ENCODE data around the gene REPS2.
"Not testable (repeated sequence)": the region's sequence is repeated elsewhere in the genome, so short reads cannot be mapped to it uniquely, and the experiment has no call there.

REPS2 gene

DNA sequence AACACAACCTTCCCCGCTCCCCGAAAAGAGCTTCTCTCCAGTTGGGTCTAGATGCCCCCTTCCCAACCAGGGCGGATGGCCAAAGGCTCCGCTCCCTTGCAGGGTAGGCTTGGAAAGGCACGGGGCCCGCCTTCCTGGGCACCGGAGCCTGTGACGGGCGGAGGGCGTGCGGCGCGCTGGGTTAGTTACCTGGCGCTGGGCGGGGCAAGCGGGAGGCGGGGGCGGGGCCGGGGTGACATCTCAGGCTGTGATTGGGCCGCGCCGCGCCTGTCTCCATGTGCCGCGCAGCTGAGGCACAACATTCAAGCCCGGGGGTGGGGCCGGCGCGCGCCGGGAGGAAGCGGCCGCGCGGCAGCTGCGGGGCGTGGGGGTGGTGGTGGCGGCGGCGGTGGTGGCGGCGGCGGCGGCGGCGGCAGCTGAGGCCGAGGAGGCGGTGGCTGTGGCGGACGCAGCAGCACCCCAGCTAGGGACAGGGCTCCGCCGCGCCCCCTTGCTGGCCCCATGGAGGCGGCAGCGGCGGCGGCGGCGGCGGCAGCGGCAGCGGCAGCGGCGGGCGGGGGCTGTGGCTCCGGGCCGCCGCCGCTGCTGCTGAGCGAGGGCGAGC, at the start of gene REPS2:
Gene REPS2, plus strand, starts transcription at position 298 of the 604 bp plus-strand sequence. Its CDS starts 204 bp downstream, at position 502.
- DNase-seq (ENCODE audit: low spot score): peak; percentile 79

DNA sequence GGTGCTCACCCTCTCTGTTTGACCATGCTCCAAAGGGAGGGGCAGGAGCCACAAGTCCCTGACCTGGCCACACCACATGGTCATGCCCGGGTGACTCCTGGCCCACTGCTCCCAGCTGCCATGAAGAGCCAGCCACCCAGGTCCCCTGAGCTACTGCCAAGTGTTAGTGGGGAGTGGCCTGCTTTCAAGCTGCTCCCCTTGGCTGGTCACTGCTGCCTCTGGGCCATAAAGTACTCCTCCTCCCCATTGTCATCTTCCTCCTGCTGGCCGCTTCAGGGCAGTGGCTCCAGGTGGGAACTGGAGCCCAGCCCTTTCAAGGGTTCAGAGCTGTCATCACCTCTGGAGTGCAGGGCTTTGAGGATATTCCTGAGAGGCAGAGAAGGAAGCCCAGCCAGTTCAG, 49.0 kb upstream of the REPS2 start:
- no peak for DNase-seq (ENCODE audit: low spot score)

DNA sequence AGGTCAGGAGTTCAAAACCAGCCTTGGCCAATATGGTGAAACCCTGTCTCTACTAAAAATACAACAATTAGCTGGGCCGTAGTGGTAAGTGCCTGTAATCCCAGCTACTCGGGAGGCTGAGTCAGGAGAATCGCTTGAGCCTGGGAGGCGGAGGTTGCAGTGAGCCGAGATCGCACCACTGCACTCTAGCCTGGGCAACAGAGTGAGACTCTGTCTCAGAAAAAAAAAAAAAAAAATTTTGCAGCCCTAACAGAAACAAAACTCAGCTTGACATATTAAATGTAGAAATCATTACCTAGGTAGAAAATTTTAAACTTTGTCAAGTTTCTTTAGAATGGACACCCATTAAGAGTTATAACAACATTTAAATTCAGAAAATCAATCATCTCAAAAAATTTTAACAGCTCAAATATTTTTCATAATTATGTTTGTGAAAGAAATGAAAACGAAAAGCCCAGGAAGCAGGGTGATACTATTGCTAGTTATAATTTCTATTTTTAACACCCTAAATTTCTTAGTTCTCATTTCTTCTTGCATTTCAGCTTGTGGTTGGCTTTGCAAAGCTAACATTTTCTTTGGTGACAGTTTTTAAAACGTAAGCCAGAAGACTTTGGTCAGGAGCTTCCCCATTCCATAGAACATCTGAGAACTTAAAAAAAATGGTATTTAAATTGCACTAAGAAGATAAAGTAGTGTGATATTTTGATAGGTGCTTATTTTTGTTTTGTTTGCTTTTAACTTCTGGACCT, 43.0 kb upstream of the REPS2 start:
- DNase-seq (ENCODE audit: low spot score): no peak

- DNase-seq (ENCODE audit: low spot score): no peak
Observed at GRCh38 chrX:16910376-16910775, 36.1 kb upstream of the REPS2 start.

GRCh38 chrX:16914058-16914457, 32.4 kb upstream of the REPS2 start:
- DNase-seq (ENCODE audit: low spot score): no peak

- no peak for DNase-seq (ENCODE audit: low spot score)
Observed at GRCh38 chrX:16916561-16916960, 29.9 kb upstream of the REPS2 start.

GRCh38 chrX:16917120-16917519, 29.3 kb upstream of the REPS2 start:
- DNase-seq (ENCODE audit: low spot score): no peak

DNA sequence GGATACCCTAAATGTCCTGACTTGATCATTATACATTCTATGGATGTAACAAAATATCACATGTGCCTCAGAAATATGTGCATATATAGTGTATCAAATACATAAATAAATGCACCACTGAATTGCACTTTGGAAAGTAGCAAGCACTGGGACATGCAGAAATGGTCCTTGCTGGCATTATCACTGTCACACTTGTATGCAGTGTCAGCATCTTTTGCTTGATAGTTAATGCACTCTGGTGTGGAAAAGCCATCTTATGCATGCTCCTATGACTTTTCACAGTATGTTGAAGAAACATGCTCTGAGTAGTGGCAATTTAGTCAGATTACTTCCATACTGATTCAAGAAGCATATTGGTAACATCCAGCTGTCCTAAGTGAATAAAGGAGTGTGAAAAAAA, 27.5 kb upstream of the REPS2 start:
- DNase-seq (ENCODE audit: low spot score): no peak

DNA sequence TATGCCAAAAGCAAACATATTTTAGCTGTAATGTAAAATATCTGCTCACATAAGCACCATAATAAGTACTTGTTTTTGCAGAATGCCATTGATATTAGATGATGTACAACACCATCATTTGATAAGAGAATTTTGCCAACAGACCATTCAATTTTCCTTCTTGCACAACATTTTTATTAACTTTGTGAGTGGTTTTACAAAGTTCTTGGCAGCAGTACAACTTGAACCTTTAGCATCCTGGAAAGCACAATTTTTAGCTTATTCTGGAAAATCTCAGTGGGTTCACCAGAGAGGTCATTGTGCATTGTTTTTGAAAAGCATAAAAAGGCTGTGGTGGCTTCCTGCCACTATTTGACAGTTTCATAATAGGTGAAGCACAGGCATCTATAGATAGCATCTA, 26.4 kb upstream of the REPS2 start:
- DNase-seq (ENCODE audit: low spot score): no peak

- DNase-seq (ENCODE audit: low spot score): no peak
Observed at GRCh38 chrX:16923157-16923556, 23.3 kb upstream of the REPS2 start.

- no peak for DNase-seq (ENCODE audit: low spot score)
Observed at GRCh38 chrX:16924631-16925480, 21.6 kb upstream of the REPS2 start.

DNA sequence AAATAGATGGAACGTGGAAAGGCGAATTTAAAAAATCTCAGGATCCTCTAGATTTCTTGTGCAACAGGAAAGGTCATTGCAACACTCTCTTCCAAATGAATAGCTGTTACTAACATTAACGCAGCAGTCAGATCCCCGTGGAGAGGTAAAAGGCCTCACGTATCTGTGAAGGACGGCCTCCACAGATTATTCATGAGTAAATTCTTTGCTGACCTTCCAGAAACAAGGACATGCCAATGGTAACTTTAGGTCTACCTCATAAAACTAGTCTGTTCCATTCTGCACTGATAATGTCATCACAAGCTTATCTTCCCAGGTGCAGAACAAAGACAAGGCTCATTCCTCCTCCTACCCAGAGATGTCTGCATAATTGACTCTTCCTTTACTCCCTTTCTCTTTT, 16.1 kb upstream of the REPS2 start:
- DNase-seq (ENCODE audit: low spot score): no peak

- no peak for DNase-seq (ENCODE audit: low spot score)
Observed at GRCh38 chrX:16931371-16931770, 15.1 kb upstream of the REPS2 start.

DNA sequence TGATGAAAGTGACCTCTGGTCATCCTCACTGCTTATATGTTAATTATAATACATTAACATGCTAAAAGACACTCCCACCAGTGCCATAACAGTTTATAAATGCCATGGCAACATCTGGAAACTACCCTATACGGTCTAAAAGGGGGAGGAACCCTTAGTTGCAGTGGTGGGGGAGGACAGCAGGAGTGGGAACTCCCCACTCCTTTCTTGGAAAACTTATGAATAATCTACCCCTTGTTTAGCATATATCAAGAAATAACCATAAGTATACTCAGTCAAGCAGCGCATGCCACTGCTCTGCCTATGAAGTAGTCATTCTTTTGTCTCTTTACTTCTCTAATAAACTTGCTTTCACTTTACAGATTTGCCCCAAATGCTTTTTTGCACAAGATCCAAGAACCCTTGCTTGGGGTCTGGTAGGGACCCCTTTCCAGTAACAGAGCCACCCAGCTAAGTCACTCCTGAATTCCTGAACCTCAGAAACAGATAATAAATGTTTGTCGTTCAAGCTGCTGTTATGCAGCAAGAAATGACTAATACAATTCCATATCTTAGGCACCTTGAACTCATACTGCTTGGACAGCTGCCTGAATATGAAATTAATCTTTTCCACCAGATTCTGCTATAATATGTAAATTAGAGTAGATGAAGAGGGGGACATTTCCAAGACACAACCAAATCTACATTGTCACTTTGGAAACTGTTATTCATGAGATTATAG, 14.4 kb upstream of the REPS2 start:
- DNase-seq (ENCODE audit: low spot score): no peak

- no peak for DNase-seq (ENCODE audit: low spot score)
Observed at GRCh38 chrX:16934185-16934584, 12.3 kb upstream of the REPS2 start.

DNA sequence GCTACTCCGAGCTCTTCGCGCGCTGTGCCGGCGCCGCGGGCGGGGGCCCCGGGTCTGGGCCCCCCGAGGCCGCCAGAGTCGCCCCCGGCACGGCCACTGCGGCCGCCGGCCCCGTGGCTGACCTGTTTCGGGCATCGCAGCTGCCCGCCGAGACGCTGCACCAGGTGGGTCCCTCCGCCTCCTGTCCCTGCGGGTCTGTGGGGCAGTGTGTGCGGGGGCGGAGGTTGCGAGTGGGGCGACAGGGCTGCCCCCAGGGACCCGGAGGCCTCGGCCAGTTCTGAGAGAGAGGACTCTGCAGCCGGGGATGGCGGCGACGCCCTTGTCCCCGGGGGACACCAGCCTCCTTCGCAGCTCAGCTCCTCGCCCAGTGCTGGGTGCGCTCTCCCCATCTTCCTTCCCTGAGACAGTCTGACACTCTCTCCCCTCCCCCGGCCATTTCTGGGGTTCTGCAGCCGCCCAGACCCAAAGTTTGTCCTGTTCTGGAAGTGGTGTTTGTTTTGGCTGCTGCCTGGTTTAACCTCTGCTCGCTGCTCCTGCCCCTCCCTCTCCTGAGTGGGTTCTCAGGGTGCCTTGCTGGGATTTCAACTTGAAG, 609 bp downstream of the REPS2 start:
- DNase-seq (ENCODE audit: low spot score): no peak

DNA sequence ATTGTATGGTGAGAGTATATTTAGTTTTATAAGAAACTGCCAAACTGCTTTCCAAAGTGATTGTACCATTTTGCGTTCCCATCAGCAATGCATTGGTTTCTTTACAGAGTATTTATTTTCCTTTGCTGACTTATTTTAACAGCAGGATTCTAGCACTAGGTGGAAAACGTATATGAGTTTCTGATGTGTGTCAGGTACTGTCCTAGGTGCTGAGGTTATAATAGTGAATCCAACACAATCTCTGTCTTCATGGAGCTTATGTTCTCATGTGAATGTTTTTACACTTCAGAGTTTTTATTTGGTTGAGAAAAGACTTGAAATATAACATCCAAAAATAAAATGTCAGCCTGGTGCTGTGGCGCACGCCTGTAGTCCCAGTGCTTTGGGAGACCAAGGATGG, 4.0 kb downstream of the REPS2 start:
- no peak for DNase-seq (ENCODE audit: low spot score)

GRCh38 chrX:16953606-16954211, 7.3 kb downstream of the REPS2 start:
- no peak for DNase-seq (ENCODE audit: low spot score)

DNA sequence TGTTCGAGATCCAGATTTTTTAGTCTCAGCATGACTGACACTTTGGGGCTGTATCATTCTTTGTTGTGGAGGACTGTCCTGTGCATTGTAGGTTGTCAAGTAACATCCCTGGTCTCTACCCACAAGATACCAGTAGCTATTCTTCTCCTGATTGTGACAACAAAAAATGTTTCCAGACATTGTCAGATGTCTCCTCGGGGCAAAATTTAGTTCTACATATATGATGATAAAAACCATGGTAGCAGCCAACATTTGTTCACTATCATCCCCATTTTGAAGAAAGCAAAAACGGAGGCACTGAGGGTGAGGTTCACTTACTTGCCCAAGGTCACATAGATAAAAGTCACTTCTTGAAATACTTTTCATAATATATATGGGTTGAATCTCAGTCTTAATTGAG, 11.3 kb downstream of the REPS2 start:
- no peak for DNase-seq (ENCODE audit: low spot score)

DNA sequence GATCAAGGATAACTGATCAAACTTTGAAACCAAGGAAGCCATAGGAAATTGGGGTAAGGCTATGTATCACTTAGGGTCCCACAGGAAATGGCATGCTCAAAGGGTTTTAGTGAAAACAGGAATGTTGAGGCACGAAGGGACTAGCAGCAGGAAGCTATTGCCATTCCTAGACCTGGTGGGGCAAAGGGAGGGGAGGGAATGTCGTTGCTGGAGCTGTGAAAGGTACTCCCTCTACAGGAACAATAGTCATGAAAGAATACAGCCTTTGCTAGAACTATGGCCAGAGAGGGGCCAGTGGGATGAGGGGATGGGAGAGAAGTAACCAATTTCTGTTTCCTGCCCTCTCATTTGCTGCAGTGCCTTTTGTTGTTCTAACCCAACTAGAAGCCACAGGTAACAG, 11.9 kb downstream of the REPS2 start:
- no peak for DNase-seq (ENCODE audit: low spot score)

DNA sequence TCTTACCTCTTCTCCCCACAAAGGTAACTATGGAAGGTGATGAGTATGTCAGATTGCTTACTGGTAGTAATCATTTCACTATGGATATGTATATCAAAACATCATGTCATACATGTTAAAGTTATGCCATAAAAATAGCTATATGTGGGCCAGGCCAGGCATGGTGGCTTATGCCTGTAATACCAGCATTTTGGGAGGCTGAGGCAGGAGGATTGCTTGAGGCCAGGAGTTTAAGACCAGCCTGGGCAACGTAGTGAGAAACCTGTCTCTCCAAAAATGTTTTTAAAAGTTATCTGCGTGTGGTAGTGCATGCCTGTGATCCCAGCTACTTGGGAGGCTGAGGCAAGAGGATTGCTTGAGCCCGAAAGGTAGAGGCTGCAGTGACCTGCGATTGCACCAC, 16.2 kb downstream of the REPS2 start:
- DNase-seq (ENCODE audit: low spot score): not testable (repeated sequence)

DNA sequence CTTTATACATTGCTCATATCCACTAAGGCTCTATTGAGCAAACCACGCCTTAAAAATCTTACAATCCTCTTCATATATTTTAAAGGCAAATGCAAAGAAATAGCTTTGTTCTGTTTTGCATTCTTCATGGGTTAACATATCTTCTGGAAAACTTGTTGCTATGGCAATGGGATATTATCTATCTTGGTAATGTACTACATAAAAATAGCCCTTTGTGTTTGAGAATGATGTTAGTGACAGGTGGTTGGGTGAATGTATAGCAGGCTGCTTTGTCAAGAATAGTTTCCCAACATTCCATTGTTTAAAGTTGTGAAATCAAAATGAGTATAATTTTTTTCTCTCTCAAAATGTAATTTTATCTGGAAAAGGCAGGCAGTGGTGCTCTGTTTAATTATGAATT, 16.8 kb downstream of the REPS2 start:
- DNase-seq (ENCODE audit: low spot score): no peak

Data from hematopoietic multipotent progenitor cell treated with erythropoietin and hydrocortisone succinate and interleukin-3 and kit ligand, for 17 days (in vitro differentiated cells).